RWPE1 (cell line): ENCODE data around the gene NLRX1.

Experiments used
- CTCF ChIA-PET: fragments of 350-600 bp; sonication (Branson Sonifier 250); formaldehyde crosslinking; extraction: SDS; loops from one replicate; lab custom pipeline; 2021; lab: Yijun Ruan, JAX
- POLR2A ChIA-PET: fragments of 400-600 bp; formaldehyde crosslinking; extraction: SDS; loops from one replicate; lab custom pipeline; 2020; ENCODE audit warnings: antibody characterized with exemption; ENCODE audit not compliant: low non-redundant PET; lab: Yijun Ruan, JAX
- DNase-seq: peaks from one replicate; pipeline ENCODE4 v3.0.0; 2012; ENCODE audit warnings: low spot score
- H3K27ac ChIP-seq: fragments of 450-650 bp; 2 replicates; pipeline ENCODE4 v1.5.1; 2017
- TF ChIP-seq, protein P1 (sequence below): fragments of 450-650 bp; conservative IDR thresholded peaks from 2 replicates; pipeline ENCODE4 v1.5.1; 2017; ENCODE audit warnings: low read depth, mild to moderate bottlenecking

Gene NLRX1

DNA sequence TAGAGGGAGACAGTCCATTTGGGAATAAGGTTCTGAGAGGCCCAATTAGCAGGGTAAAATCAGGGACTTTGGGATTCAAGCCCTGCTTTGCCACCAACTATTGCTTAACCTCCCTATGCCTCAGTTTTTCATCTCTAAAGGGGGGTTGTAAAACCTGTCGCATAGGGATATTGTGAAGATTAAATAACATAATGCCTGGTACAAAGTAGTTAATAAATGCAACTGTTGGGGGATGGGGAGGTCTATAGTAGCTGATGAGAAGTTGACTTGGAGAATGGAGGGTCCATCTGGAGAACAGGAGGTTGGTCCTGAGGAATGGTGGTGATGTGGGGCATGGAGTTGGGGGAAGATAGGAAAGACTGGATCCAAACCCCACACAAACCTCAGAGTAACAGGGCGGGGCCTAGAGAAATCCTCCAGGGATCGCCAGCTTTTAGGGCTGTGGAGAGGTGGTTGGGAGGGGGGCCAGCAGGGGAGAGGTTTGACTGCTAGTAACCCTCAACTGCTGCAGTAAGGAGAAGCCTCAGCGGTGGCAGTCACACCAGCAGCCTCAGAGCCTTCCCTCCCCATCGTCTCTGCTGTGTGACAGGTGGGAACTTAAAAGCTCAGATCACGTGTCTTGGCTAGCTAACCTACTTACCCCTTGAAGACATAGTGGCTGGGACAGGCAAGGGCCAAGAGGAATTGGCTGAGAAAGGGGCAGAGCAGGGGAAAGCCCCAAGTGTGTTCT lies 20.8 kb upstream of the NLRX1 start:
- ChIA-PET POLR2A (interaction anchor here (0.6 kb wide), 1 partner anchor 21 kb away, joined by 3 read pairs; no protein-coding TSS in a partner anchor), CTCF (interaction anchor here (0.6 to 2.2 kb wide), 4 partner anchors 49 to 281 kb away, joined by 3 to 6 read pairs (median 4); no protein-coding TSS in a partner anchor)
- H3K27ac ChIP-seq, result no peak overlapping the region
- no peak for DNase-seq
- TF ChIP-seq, protein P1, sequence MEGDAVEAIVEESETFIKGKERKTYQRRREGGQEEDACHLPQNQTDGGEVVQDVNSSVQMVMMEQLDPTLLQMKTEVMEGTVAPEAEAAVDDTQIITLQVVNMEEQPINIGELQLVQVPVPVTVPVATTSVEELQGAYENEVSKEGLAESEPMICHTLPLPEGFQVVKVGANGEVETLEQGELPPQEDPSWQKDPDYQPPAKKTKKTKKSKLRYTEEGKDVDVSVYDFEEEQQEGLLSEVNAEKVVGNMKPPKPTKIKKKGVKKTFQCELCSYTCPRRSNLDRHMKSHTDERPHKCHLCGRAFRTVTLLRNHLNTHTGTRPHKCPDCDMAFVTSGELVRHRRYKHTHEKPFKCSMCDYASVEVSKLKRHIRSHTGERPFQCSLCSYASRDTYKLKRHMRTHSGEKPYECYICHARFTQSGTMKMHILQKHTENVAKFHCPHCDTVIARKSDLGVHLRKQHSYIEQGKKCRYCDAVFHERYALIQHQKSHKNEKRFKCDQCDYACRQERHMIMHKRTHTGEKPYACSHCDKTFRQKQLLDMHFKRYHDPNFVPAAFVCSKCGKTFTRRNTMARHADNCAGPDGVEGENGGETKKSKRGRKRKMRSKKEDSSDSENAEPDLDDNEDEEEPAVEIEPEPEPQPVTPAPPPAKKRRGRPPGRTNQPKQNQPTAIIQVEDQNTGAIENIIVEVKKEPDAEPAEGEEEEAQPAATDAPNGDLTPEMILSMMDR, result no peak

DNA sequence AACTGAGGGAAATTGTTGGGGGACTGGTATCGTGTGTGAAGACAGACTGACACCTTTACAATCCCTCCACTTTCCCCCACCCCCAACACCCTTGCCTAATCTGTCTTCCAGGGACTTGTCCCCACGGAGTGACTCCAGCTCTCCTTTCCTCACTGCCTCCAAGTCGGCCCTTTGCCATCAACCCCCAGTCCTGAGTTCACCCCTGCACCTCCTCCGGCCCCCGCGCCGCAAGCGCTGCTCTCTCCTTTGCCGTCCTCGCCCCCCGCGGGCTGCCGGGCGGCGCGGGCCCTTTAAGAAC lies 19.9 kb upstream of the NLRX1 start:
- CTCF ChIA-PET, result interaction anchor here (0.6 to 2.2 kb wide), 2 partner anchors 48 to 990 kb away, joined by 3 to 6 read pairs; no protein-coding TSS in a partner anchor
- H3K27ac ChIP-seq, result no peak overlapping the region

DNA sequence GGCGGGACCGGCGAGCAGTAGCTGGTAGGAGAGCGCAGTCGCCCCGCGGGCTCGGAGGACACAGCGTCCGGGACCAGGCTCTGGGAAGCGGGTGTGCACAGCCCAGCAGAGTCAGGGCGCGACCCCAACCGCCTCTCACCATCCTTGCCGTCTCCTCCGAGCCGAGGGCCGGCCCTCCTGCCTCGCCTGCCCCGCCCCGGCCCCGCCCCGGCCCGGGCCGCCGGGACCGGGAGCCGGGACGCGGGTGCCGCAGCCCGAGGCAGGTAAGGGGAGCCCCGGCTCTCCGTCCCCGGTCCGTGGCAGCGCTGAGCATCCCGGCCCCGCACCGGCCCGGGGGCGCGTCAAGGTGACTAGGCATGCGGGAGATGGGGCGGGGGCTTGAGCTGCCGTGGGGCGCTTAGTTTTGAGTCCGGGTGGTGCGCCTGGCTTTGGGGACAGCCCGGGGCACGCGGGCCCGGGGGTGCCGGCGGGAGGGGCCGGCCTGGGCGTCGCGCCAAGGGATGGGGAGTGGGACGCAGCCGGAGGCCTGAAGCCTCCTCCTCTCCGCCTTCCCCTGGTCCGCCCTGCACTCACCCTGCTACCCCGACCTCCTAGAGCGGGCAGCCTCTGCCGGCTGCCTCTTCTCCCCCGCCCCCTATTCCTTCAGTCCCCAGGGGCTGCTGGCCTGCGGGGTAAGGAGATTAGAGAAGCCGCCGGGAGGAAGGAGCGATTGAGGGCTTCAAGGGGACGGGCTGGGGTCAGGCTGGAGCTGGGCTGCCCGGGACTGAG lies 19.3 kb upstream of the NLRX1 start, which contains the start of gene ABCG4:
Gene ABCG4 (plus strand): TSS at position 35 of the 768 bp plus-strand sequence. CDS start 914 bp downstream, outside the sequence.
- H3K27ac ChIP-seq, result no peak within 1 kb of the TSS
- TF ChIP-seq, protein P1, result no peak
- DNase-seq, result peak; percentile 7
- POLR2A ChIA-PET, result no interaction called here
- CTCF ChIA-PET, result interaction anchor here (0.6 kb wide), 1 partner anchor 990 kb away, joined by 3 read pairs; no protein-coding TSS in a partner anchor

More for the DNA sequence above, 19.9 kb upstream of the NLRX1 start:
- TF ChIP-seq, protein P1, result no peak
- no peak for DNase-seq
- POLR2A ChIA-PET, result no interaction called here

DNA sequence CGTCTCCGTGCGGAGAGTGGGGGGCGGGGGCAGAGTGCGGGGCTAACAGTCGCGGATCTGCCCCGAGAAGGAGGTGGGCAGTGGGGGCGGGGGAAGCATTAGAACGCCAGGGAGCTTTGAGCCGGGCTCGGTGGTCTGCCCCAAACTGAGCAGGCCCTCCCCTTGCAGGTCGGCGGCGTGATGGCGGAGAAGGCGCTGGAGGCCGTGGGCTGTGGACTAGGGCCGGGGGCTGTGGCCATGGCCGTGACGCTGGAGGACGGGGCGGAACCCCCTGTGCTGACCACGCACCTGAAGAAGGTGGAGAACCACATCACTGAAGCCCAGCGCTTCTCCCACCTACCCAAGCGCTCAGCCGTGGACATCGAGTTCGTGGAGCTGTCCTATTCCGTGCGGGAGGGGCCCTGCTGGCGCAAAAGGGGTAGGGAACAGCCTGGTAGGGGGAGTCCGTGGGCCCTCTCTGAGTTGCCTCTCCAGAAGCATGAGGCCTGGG lies 18.7 kb upstream of the NLRX1 start:
- no peak overlapping the region for H3K27ac ChIP-seq
- POLR2A ChIA-PET, result no interaction called here
- CTCF ChIA-PET, result no interaction called here
- no peak for DNase-seq
- TF ChIP-seq, protein P1, result no peak

DNA sequence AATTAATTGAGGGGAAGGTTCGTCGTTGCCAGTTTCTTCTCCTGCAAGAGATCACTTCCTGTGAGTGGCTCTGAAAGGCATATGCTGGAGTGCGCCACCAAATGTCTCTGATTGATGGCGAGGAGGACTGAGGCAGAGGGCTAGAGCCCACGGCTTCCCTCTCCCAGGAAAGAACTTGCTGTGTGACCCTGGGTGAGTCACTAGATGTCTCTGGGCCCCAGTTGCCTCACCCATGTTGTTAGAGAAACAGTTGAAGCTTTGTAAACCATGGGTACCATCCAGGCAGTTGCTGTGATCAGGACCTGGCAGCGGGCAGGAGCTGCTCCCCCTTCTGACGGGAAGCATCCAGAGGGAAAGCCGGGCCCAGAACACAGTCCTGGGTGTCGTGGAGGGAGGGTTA lies 16.5 kb upstream of the NLRX1 start:
- ChIA-PET POLR2A (no interaction called here), CTCF (interaction anchor here (0.6 kb wide), 2 partner anchors 15 to 132 kb away, joined by 3 to 4 read pairs; no protein-coding TSS in a partner anchor)
- TF ChIP-seq, protein P1, result no peak
- no peak overlapping the region for H3K27ac ChIP-seq
- DNase-seq, result no peak

DNA sequence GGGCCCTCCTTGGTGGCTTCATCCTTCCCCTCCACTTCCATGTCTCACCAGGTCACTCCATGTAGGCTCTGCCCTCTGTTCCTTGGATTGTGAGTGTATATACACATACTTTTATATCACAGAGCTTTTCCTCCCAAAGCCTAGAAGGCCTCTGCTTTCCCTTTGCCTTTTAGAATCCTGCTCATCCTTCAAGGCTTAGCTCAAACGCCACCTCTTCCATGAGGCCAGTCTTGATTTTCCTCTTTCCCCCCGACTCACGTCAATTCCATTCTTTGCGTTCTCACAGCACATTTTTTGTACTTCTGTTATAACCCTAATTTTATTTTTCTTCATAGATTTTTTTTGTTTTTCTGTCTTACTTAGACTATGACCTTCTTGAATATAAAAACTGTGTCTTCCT lies 15.9 kb upstream of the NLRX1 start:
- no peak for DNase-seq
- ChIA-PET CTCF (interaction anchor here (1.0 kb wide), 1 partner anchor 18 kb away, joined by 3 read pairs; no protein-coding TSS in a partner anchor), POLR2A (no interaction called here)
- H3K27ac ChIP-seq, result no peak overlapping the region
- TF ChIP-seq, protein P1, result no peak
